LNCAP (cell line): Measurements from ENCODE around the gene SF3B6.

Source experiments
- CTCF ChIP-seq: fragments of 450-650 bp; IDR thresholded peaks from 2 replicates; pipeline ENCODE4 v1.5.1; 2017; ENCODE audit warnings: mild to moderate bottlenecking

SF3B6 gene

GRCh38 chr2:24075259-24075658, 867 bp downstream of the SF3B6 start:
- no peak for TF ChIP-seq CTCF

- no peak for TF ChIP-seq CTCF
Measured at GRCh38 chr2:24073816-24074215, 2.3 kb downstream of the SF3B6 start.

GRCh38 chr2:24072259-24072658, 3.9 kb downstream of the SF3B6 start:
- TF ChIP-seq CTCF = no peak

- no peak for TF ChIP-seq CTCF
Measured at GRCh38 chr2:24065341-24065740, 10.8 kb downstream of the SF3B6 start.

GRCh38 chr2:24058564-24059271, 17.4 kb downstream of the SF3B6 start:
- TF ChIP-seq CTCF = no peak

GRCh38 chr2:24055750-24056149, 20.4 kb downstream of the SF3B6 start:
- TF ChIP-seq CTCF = no peak

GRCh38 chr2:24054366-24055010, 21.6 kb downstream of the SF3B6 start:
- no peak for TF ChIP-seq CTCF

GRCh38 chr2:24052951-24053350, 23.2 kb downstream of the SF3B6 start:
- no peak for TF ChIP-seq CTCF
